ENCODE results near the gene FMN1.

The FMN1 gene

GRCh38 chr15:32864051-32864450, 330.5 kb downstream of the FMN1 start:
- DNase-seq (ENCODE audit: low spot score), result no peak
- TF ChIP-seq CTCF (IDR thresholded peaks at IDR 0.05; ENCODE audit: borderline replicate concordance, control extremely low read depth, extremely low read depth, insufficient read depth, missing control alignments), result no peak
- in situ Hi-C loops (cut with MboI; ENCODE audit: low sequenced_read_pairs, unreplicated experiment), result no loop called here

GRCh38 chr15:32861761-32862160, 332.8 kb downstream of the FMN1 start:
- DNase-seq (ENCODE audit: low spot score), result no peak
- TF ChIP-seq CTCF (IDR thresholded peaks at IDR 0.05; ENCODE audit: borderline replicate concordance, control extremely low read depth, extremely low read depth, insufficient read depth, missing control alignments), result no peak
- in situ Hi-C loops (cut with MboI; ENCODE audit: low sequenced_read_pairs, unreplicated experiment), result no loop called here

- no peak for DNase-seq (ENCODE audit: low spot score)
- in situ Hi-C loops (cut with MboI; ENCODE audit: low sequenced_read_pairs, unreplicated experiment), result no loop called here
Observed at GRCh38 chr15:32861174-32861573, 333.3 kb downstream of the FMN1 start.

GRCh38 chr15:32859996-32860395, 334.5 kb downstream of the FMN1 start:
- no peak for TF ChIP-seq CTCF (IDR thresholded peaks at IDR 0.05; ENCODE audit: borderline replicate concordance, control extremely low read depth, extremely low read depth, insufficient read depth, missing control alignments)
- in situ Hi-C loops (cut with MboI; ENCODE audit: low sequenced_read_pairs, unreplicated experiment), result no loop called here

More at GRCh38 chr15:32861174-32861573, 333.3 kb downstream of the FMN1 start:
- TF ChIP-seq CTCF (IDR thresholded peaks at IDR 0.05; ENCODE audit: borderline replicate concordance, control extremely low read depth, extremely low read depth, insufficient read depth, missing control alignments), result no peak

GRCh38 chr15:32859251-32859650, 335.3 kb downstream of the FMN1 start:
- in situ Hi-C loops (cut with MboI; ENCODE audit: low sequenced_read_pairs, unreplicated experiment), result no loop called here
- no peak for TF ChIP-seq CTCF (IDR thresholded peaks at IDR 0.05; ENCODE audit: borderline replicate concordance, control extremely low read depth, extremely low read depth, insufficient read depth, missing control alignments)
- no peak for DNase-seq (ENCODE audit: low spot score)

More at GRCh38 chr15:32859996-32860395, 334.5 kb downstream of the FMN1 start:
- no peak for DNase-seq (ENCODE audit: low spot score)

- TF ChIP-seq CTCF (IDR thresholded peaks at IDR 0.05; ENCODE audit: borderline replicate concordance, control extremely low read depth, extremely low read depth, insufficient read depth, missing control alignments), result no peak
- in situ Hi-C loops (cut with MboI; ENCODE audit: low sequenced_read_pairs, unreplicated experiment), result no loop called here
- DNase-seq (ENCODE audit: low spot score), result no peak
Observed at GRCh38 chr15:32857732-32858131, 336.8 kb downstream of the FMN1 start.

- TF ChIP-seq CTCF (IDR thresholded peaks at IDR 0.05; ENCODE audit: borderline replicate concordance, control extremely low read depth, extremely low read depth, insufficient read depth, missing control alignments), result no peak
- in situ Hi-C loops (cut with MboI; ENCODE audit: low sequenced_read_pairs, unreplicated experiment), result no loop called here
- no peak for DNase-seq (ENCODE audit: low spot score)
Observed at GRCh38 chr15:32856753-32857152, 337.8 kb downstream of the FMN1 start.
